ENCODE results near the gene CDC42BPB. TPM values are rescaled to one million over a fixed set of nuclear protein-coding genes. Genes with fewer than 3 reads are reported as not detected.

CDC42BPB gene
- total RNA-seq, 1 donor from 2014 or later, result 187 TPM

DNA sequence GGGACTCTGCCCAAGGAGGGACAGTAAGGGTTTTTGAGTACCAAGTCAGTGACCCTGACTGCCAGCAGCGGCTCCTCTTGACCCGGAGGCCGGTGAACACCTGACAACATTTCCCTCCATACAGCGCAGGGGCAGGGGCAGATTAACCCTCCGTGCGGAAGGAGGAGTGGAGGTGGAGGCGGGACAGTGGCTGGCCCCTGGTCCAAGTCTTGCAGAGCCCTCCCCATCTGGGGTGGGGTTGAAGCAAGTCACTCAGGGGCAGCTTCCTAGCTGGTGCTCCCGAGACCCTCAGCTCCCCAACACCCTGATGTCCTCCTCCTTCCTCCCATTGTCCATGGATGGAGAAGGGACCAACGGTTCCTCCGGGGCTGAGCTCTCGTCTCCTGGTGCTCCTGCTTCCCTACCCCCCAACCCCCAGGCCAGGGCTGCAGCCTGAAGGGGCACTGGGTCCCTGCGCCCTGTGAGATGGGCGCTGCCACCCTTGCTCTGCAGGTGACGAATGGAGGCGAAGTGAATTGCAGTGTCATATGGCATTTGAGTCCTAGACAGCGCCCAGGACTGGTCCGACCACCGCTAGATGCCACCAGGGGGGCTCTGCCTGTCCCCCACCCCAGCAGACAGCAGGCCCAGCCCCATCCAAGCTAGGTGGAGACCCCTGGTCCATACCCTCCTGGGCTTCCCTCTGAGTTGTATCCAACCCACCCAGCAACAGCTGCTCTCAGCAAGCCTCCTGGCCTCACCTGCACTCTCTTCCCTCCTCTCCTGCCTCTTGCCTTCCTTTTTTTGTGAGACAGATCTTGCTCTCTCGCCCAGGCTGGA lies 141.8 kb downstream of the CDC42BPB start:
- H3K27me3 Mint-ChIP-seq (ENCODE audit: unreplicated experiment), result peaks cover 8% of the 10 kb centered on the region
- DNase-seq (ENCODE audit: low spot score), result no peak
- peaks cover 3% of the 10 kb centered on the region for H3K4me1 Mint-ChIP-seq (ENCODE audit: unreplicated experiment)
- H3K36me3 Mint-ChIP-seq (ENCODE audit: low read depth, unreplicated experiment), result peaks cover 6% of the 10 kb centered on the region
- no peaks in the 10 kb centered on the region for H3K9me3 Mint-ChIP-seq (ENCODE audit: unreplicated experiment)
- H3K4me3 Mint-ChIP-seq (ENCODE audit: unreplicated experiment), result no peak overlapping the region
- H3K27ac Mint-ChIP-seq (ENCODE audit: unreplicated experiment), result no peak overlapping the region
- TF ChIP-seq, protein P1, sequence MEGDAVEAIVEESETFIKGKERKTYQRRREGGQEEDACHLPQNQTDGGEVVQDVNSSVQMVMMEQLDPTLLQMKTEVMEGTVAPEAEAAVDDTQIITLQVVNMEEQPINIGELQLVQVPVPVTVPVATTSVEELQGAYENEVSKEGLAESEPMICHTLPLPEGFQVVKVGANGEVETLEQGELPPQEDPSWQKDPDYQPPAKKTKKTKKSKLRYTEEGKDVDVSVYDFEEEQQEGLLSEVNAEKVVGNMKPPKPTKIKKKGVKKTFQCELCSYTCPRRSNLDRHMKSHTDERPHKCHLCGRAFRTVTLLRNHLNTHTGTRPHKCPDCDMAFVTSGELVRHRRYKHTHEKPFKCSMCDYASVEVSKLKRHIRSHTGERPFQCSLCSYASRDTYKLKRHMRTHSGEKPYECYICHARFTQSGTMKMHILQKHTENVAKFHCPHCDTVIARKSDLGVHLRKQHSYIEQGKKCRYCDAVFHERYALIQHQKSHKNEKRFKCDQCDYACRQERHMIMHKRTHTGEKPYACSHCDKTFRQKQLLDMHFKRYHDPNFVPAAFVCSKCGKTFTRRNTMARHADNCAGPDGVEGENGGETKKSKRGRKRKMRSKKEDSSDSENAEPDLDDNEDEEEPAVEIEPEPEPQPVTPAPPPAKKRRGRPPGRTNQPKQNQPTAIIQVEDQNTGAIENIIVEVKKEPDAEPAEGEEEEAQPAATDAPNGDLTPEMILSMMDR (IDR thresholded peaks at IDR 0.05; ENCODE audit: unreplicated experiment), result no peak

GRCh38 chr14:102914474-102915291 lies 142.7 kb downstream of the CDC42BPB start:
- H3K4me3 Mint-ChIP-seq (ENCODE audit: unreplicated experiment), result no peak overlapping the region
- H3K27ac Mint-ChIP-seq (ENCODE audit: unreplicated experiment), result no peak overlapping the region
- no peaks in the 10 kb centered on the region for H3K9me3 Mint-ChIP-seq (ENCODE audit: unreplicated experiment)
- TF ChIP-seq, protein P1 (IDR thresholded peaks at IDR 0.05; ENCODE audit: unreplicated experiment), result no peak
- H3K36me3 Mint-ChIP-seq (ENCODE audit: low read depth, unreplicated experiment), result peaks cover 6% of the 10 kb centered on the region
- no peak for DNase-seq (ENCODE audit: low spot score)
- peaks cover 10% of the 10 kb centered on the region for H3K27me3 Mint-ChIP-seq (ENCODE audit: unreplicated experiment)
- peaks cover 3% of the 10 kb centered on the region for H3K4me1 Mint-ChIP-seq (ENCODE audit: unreplicated experiment)

DNA sequence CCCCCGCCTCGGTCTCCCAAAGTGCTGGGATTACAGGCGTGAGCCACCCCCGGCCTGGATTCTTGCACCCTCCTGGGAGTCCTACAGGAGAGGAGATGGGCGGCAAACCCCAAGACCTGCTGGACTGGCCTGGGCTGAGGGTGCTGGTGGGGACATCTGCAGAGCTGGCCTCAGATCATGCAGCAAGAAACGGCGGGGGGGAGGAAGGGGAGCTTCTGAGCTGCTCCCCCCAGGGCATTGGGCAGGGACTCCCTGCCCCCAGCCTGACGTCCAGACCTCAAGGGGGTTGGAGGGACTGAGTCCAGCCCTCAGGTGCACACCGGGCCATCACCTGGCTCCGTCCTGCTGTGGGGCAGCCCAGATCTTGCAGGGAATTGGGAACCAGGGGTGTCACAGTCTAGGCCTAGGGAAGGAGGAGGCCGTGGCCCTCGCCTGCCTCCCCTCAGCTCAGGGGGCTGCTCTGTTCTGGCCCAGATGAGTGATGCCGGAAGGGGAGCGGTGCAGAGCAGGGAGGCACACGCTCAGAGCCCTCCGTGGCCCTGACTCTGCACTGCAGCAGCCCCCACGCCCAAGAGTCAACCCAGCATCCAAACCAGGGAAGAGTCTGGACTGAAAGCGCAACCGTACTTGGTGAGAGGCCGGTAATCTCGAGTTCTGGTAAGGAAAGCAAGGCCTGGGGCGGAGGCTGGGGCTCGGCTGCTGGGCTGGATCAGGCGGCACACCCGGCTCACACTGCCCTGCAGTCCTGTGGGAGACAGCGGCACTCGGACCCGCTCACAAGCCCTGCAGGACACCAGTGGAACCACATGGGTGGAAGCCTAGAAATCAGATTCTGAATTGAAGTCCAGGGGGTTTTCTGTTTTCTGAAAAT lies 143.8 kb downstream of the CDC42BPB start:
- no peak overlapping the region for H3K27ac Mint-ChIP-seq (ENCODE audit: unreplicated experiment)
- DNase-seq (ENCODE audit: low spot score), result no peak
- H3K4me3 Mint-ChIP-seq (ENCODE audit: unreplicated experiment), result no peak overlapping the region
- peaks cover 3% of the 10 kb centered on the region for H3K4me1 Mint-ChIP-seq (ENCODE audit: unreplicated experiment)
- peaks cover 10% of the 10 kb centered on the region for H3K27me3 Mint-ChIP-seq (ENCODE audit: unreplicated experiment)
- TF ChIP-seq, protein P1 (IDR thresholded peaks at IDR 0.05; ENCODE audit: unreplicated experiment), result no peak
- no peaks in the 10 kb centered on the region for H3K9me3 Mint-ChIP-seq (ENCODE audit: unreplicated experiment)
- H3K36me3 Mint-ChIP-seq (ENCODE audit: low read depth, unreplicated experiment), result peaks cover 6% of the 10 kb centered on the region

DNA sequence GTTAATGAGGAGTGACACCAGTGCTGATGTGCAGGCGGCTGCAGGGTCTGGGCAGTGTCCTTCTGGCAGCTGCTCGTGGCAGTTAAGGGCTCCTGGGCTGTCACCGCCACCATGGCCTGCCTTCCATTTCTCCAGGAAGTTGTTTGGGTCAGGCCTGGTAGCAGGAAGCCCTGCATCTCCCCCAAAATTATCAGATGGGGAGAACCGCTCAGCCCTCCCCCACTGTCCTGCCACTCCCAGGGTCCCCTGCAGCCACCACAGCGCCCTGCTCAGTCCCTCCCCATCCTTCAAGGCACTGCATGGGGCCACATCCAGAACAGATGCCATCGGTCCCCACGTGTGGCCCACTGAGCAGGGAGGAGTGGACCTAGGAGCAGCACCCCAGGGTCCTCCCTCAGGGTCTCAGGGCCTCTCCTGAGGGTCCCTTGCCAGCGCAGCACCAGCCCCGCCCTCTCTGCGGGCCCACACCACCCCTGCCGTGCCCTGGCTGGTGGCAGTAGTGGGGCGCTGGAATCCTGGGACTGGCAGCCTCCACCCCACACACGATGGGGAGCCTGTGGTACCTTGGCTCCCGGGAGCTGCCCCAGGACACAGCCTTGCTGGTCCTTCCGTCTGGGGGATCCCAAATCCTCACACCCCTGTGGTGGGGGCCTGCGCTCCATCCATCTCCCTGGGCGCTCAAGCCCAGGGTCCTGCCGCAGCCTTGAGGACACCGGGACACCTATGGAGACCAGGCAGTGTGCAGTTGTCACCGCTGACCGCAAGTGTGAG lies 145.2 kb downstream of the CDC42BPB start:
- TF ChIP-seq, protein P1 (IDR thresholded peaks at IDR 0.05; ENCODE audit: unreplicated experiment), result no peak
- no peak overlapping the region for H3K4me3 Mint-ChIP-seq (ENCODE audit: unreplicated experiment)
- H3K4me1 Mint-ChIP-seq (ENCODE audit: unreplicated experiment), result peaks cover 1% of the 10 kb centered on the region
- H3K36me3 Mint-ChIP-seq (ENCODE audit: low read depth, unreplicated experiment), result peaks cover 12% of the 10 kb centered on the region
- H3K9me3 Mint-ChIP-seq (ENCODE audit: unreplicated experiment), result no peaks in the 10 kb centered on the region
- no peak overlapping the region for H3K27ac Mint-ChIP-seq (ENCODE audit: unreplicated experiment)
- DNase-seq (ENCODE audit: low spot score), result no peak
- H3K27me3 Mint-ChIP-seq (ENCODE audit: unreplicated experiment), result peaks cover 13% of the 10 kb centered on the region
